PC-9 (cell line): Measurements from ENCODE around the gene ZDHHC15. TPM values are rescaled to one million over a fixed set of nuclear protein-coding genes. Genes with fewer than 3 reads are reported as not detected.
A peak's percentile ranks its signal among the peaks of the same experiment; 100 is the strongest.
"Not testable (repeated sequence)": the region's sequence is repeated elsewhere in the genome, so short reads cannot be mapped to it uniquely, and the experiment has no call there.

ENCODE experiments used
- Bru-seq: library from RNA; stranded (reverse); fragments of 400-500 nt; gene quantifications from one replicate; lab custom pipeline; 2021; lab: Mats Ljungman, UMichigan
- BruChase-seq, 2 experiments: library from RNA; stranded (reverse); fragments of 400-500 nt; gene quantifications; one replicate each; lab custom pipeline; 2021; lab: Mats Ljungman, UMichigan
- BruUV-seq: library from RNA; stranded (reverse); fragments of 400-500 nt; replicated peaks from 2 replicates; lab custom pipeline; 2021; lab: Mats Ljungman, UMichigan
- CTCF ChIA-PET: fragments of 300-600 bp; sonication (Branson Sonifier 250); formaldehyde crosslinking; loops from one replicate; lab custom pipeline; 2022; ENCODE audit warnings: antibody characterized with exemption; lab: Charles Lee
- POLR2A ChIA-PET: fragments of 300-600 bp; sonication (Branson Sonifier 250); formaldehyde crosslinking; loops from one replicate; lab custom pipeline; 2022; ENCODE audit warnings: antibody characterized with exemption; ENCODE audit not compliant: unreplicated experiment; lab: Charles Lee
- DNase-seq, 2 experiments: peaks; one replicate each; pipeline versions ENCODE4 v3.0.0 to v3.0.0-alpha.2; 2015 to 2022; ENCODE audit warnings: mixed read lengths in 1 of 2
- H2AFZ ChIP-seq: fragments of 200-600 bp; sonication (generic); 2 replicates; pipeline ENCODE4 v1.8.1; 2017; ENCODE audit warnings: antibody characterized with exemption
- H3F3A ChIP-seq: fragments of 200-600 bp; sonication (generic); 2 replicates; pipeline ENCODE4 v1.8.1; 2017; ENCODE audit warnings: antibody characterized with exemption, mild to moderate bottlenecking, low read depth; ENCODE audit not compliant: insufficient read depth
- H3K27ac ChIP-seq: fragments of 200-600 bp; sonication (generic); 2 replicates; pipeline ENCODE4 v1.6.1; 2016; ENCODE audit warnings: mixed run types
- H3K27me3 ChIP-seq: fragments of 200-600 bp; sonication (generic); 2 replicates; pipeline ENCODE4 v1.6.1; 2016; ENCODE audit warnings: low read depth, mixed run types; ENCODE audit not compliant: insufficient read depth
- H3K36me3 ChIP-seq: fragments of 200-600 bp; sonication (generic); 2 replicates; pipeline ENCODE4 v1.6.1; 2016; ENCODE audit warnings: low read depth, mixed run types
- H3K4me1 ChIP-seq: fragments of 200-600 bp; sonication (generic); replicated peaks from 2 replicates; pipeline ENCODE4 v1.6.1; 2016; ENCODE audit warnings: mixed run types; ENCODE audit not compliant: insufficient read depth
- H3K4me2 ChIP-seq: fragments of 200-600 bp; sonication (generic); 2 replicates; pipeline ENCODE4 v1.6.1; 2017; ENCODE audit warnings: mixed run types
- H3K4me3 ChIP-seq: fragments of 200-600 bp; sonication (generic); 2 replicates; pipeline ENCODE4 v1.6.1; 2016; ENCODE audit warnings: mixed run types
- H3K79me2 ChIP-seq: fragments of 200-600 bp; sonication (generic); 2 replicates; pipeline ENCODE4 v1.6.1; 2017; ENCODE audit warnings: low read depth, mixed run types
- H3K9me2 ChIP-seq: fragments of 200-600 bp; sonication (generic); 2 replicates; pipeline ENCODE4 v1.8.1; 2017; ENCODE audit warnings: mild to moderate bottlenecking; ENCODE audit not compliant: insufficient read depth
- H3K9me3 ChIP-seq: fragments of 200-600 bp; sonication (generic); 2 replicates; pipeline ENCODE4 v1.8.1; 2016; ENCODE audit warnings: low read depth; ENCODE audit not compliant: insufficient read depth
- H4K20me1 ChIP-seq: fragments of 200-600 bp; sonication (generic); 2 replicates; pipeline ENCODE4 v1.8.1; 2017; ENCODE audit not compliant: insufficient read depth
- CTCF ChIP-seq: fragments of 200-600 bp; sonication (generic); conservative IDR thresholded peaks from 2 replicates; pipeline ENCODE4 v1.6.1; 2017; ENCODE audit warnings: mixed run types, antibody characterized with exemption, mild to moderate bottlenecking, moderate library complexity
- EZH2 ChIP-seq: fragments of 200-600 bp; sonication (generic); IDR thresholded peaks from 2 replicates; pipeline ENCODE4 v1.8.0; 2017; ENCODE audit warnings: antibody characterized with exemption, low read depth
- intact Hi-C: fragments of 100-400 bp; cut with micrococcal nuclease; formaldehyde crosslinking; loops from one replicate; pipeline ENCODE4 v1.10.0; 2022; ENCODE audit not compliant: unreplicated experiment
- long read RNA-seq: library from polyadenylated mRNA; stranded (forward); transcript quantifications from one replicate; pipeline ENCODE4 v2.0.0, GENCODE V29; 2022
- total RNA-seq: library from RNA; stranded (reverse); gene quantifications from 2 replicates; pipeline ENCODE4 v1.2.3, GENCODE V29; 2021

ZDHHC15 gene, protein sequence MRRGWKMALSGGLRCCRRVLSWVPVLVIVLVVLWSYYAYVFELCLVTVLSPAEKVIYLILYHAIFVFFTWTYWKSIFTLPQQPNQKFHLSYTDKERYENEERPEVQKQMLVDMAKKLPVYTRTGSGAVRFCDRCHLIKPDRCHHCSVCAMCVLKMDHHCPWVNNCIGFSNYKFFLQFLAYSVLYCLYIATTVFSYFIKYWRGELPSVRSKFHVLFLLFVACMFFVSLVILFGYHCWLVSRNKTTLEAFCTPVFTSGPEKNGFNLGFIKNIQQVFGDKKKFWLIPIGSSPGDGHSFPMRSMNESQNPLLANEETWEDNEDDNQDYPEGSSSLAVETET
- total RNA-seq (not detected in 2 replicates), Bru-seq, nascent RNA (percentile 3 among the genes with signal in this experiment), BruChase-seq, experiment 1, labeled RNA remaining after a 2-hour chase (percentile 3 among the genes with signal in this experiment), BruChase-seq, experiment 2, labeled RNA remaining after a 6-hour chase (not detected)
- long read RNA-seq, result 0 reads

DNA sequence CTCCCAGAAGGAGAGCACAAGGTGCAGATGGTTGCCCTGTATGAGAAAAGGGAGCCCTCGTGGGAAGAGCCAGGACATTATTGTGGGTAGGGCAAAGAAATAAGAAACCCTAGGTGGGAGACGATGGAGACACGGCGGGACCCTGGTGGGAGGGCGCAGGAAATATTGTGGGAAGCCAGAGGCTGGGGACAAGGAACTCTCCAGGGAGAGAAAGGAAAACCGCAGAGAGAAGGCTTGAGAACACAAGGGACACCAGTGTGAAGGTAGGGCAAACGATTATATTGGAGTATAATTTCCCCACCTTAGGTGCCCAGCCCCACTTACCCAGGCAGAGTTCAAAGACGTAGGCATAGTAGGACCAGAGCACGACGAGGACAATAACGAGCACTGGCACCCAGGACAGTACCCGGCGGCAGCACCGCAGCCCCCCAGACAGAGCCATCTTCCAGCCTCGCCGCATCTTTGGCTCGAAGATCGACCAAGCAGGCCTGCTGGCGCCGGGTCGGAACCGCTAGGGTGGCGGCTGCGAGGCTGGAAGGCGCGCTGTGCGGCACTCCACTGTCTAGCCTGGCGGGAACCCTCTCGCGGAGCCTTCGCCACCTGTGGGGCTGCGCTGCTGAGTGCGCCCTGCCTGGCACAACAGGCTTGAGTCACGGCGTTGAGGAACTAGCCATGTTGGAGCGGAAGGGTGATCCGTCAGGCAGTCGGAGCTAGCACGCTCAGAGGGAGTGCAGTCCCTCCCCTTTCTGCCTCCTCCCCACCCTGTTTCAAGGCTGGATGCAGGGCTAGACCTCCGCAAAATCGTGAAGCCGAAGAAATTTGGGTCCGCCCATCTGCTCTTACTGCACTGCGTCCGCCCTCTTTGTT lies at the start of gene ZDHHC15:
Gene ZDHHC15 (minus strand): TSS at position 473 of the 867 bp plus-strand sequence. CDS start 13 bp downstream, at position 460.
- Histone ChIP-seq H3K9me3 (no peaks in the 10 kb centered on the region), H3F3A (no peaks in the 10 kb centered on the region), H4K20me1 (no peaks in the 10 kb centered on the region), H2AFZ (no peak within 1 kb of the TSS), H3K27ac (no peak within 1 kb of the TSS), H3K27me3 (no peaks in the 10 kb centered on the region), H3K4me2 (no peak within 1 kb of the TSS), H3K9me2 (no peaks in the 10 kb centered on the region), H3K4me3 (no peak within 1 kb of the TSS), H3K4me1 (no peaks in the 10 kb centered on the region), H3K79me2 (no peaks in the 10 kb centered on the region), H3K36me3 (no peaks in the 10 kb centered on the region)
- POLR2A ChIA-PET, result no interaction called here
- intact Hi-C loops, result no loop called here
- no TSS peak for BruUV-seq
- no peak for DNase-seq
- CTCF ChIA-PET, result no interaction called here
- TF ChIP-seq CTCF, result no peak
- TF ChIP-seq EZH2, result no peak

DNA sequence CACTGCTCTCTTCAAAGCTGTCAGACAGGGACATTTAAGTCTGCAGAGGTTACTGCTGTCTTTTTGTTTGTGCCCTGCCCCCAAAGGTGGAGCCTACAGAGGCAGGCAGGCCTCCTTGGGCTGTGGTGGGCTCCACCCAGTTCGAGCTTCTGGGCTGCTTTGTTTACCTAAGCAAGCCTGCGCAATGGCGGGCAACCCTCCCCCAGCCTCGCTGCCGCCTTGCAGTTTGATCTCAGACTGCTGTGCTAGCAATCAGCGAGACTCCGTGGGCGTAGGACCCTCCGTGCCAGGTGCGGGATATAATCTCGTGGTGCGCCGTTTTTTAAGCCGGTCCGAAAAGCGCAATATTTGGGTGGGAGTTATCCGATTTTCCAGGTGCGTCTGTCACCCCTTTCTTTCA lies 37.7 kb upstream of the ZDHHC15 start:
- H3K27ac ChIP-seq, H3K9me3 ChIP-seq, H3F3A ChIP-seq, H4K20me1 ChIP-seq, POLR2A ChIA-PET, H3K4me3 ChIP-seq, H3K4me1 ChIP-seq, H3K27me3 ChIP-seq, H2AFZ ChIP-seq, intact Hi-C loops, H3K4me2 ChIP-seq, H3K36me3 ChIP-seq, DNase-seq, H3K79me2 ChIP-seq, CTCF ChIA-PET, H3K9me2 ChIP-seq, BruUV-seq: not testable (repeated sequence)

- BruUV-seq, result no TSS peak
- no peaks in the 10 kb centered on the region for H3K36me3 ChIP-seq
- ChIA-PET CTCF (no interaction called here), POLR2A (no interaction called here)
- TF ChIP-seq EZH2 (no peak), CTCF (no peak)
- no peaks in the 10 kb centered on the region for H3K27me3 ChIP-seq
- no peak overlapping the region for H2AFZ ChIP-seq
- no peak overlapping the region for H3K27ac ChIP-seq
- no peaks in the 10 kb centered on the region for H3K9me2 ChIP-seq
- H3K9me3 ChIP-seq, result no peaks in the 10 kb centered on the region
- H3K79me2 ChIP-seq, result no peaks in the 10 kb centered on the region
- H3F3A ChIP-seq, result no peaks in the 10 kb centered on the region
- H3K4me1 ChIP-seq, result no peaks in the 10 kb centered on the region
- intact Hi-C loops, result no loop called here
- no peak overlapping the region for H3K4me3 ChIP-seq
- no peak overlapping the region for H3K4me2 ChIP-seq
- H4K20me1 ChIP-seq, result no peaks in the 10 kb centered on the region
- no peak for DNase-seq
Measured at GRCh38 chrX:75547783-75548182, 24.9 kb upstream of the ZDHHC15 start.
